Stimulated activated naive CD8-positive, alpha-beta T cell treated with anti-CD3 and anti-CD28 coated beads, Interleukin-15, amount 100 ng/mL, for 72 hours (primary cell): Measurements from ENCODE around the gene MED12.
A peak's percentile ranks its signal among the peaks of the same experiment; 100 is the strongest.

Experiments used
- ATAC-seq: fragments of 150-1000 bp; cut with Tn5 transposase; 2 replicates; pipeline ENCODE4 v1.10.0; 2021; ENCODE audit warnings: mild to moderate bottlenecking, moderate library complexity
- DNase-seq, 2 donors: peaks; one replicate each; pipeline ENCODE4 v3.0.0; 2021 to 2022
- H3K27ac Mint-ChIP-seq, 2 donors: one replicate each; pipeline ENCODE4 v1.8.0; 2022; ENCODE audit warnings: mild to moderate bottlenecking in 2 of 2, mixed read lengths in 2 of 2, moderate library complexity in 2 of 2
- H3K27me3 Mint-ChIP-seq: one replicate; pipeline ENCODE4 v1.8.0; 2022; ENCODE audit warnings: mixed read lengths
- H3K4me1 Mint-ChIP-seq: one replicate; pipeline ENCODE4 v1.8.0; 2022; ENCODE audit warnings: mild to moderate bottlenecking, mixed read lengths
- H3K4me3 Mint-ChIP-seq, 2 donors: one replicate each; pipeline ENCODE4 v1.8.0; 2022; ENCODE audit warnings: mild to moderate bottlenecking in 2 of 2, mixed read lengths in 2 of 2, moderate library complexity in 1 of 2
- H3K9me3 Mint-ChIP-seq, 2 donors: one replicate each; pipeline ENCODE4 v1.8.0; 2022; ENCODE audit warnings: mixed read lengths in 2 of 2

Gene MED12

GRCh38 chrX:71184092-71184491 lies 65.7 kb downstream of the MED12 start:
- Mint-ChIP-seq H3K27me3 (no peaks in the 10 kb centered on the region), H3K4me1 (peaks cover 12% of the 10 kb centered on the region), H3K27ac (no peak overlapping the region), H3K9me3 (no peaks in the 10 kb centered on the region), H3K4me3 (no peak overlapping the region)
- DNase-seq (no peak), ATAC-seq (no peak)

GRCh38 chrX:71184803-71185495 lies 66.6 kb downstream of the MED12 start:
- DNase-seq (no peak), ATAC-seq (no peak)
- no peaks in the 10 kb centered on the region for H3K27me3 Mint-ChIP-seq
- no peak overlapping the region for H3K27ac Mint-ChIP-seq
- no peak overlapping the region for H3K4me3 Mint-ChIP-seq
- H3K4me1 Mint-ChIP-seq, result peaks cover 12% of the 10 kb centered on the region
- H3K9me3 Mint-ChIP-seq, result no peaks in the 10 kb centered on the region

- ATAC-seq (no peak), DNase-seq (no peak)
- Mint-ChIP-seq H3K27me3 (no peaks in the 10 kb centered on the region), H3K9me3 (peaks cover 0 to 4% of the 10 kb centered on the region in 2 donors), H3K27ac (peak overlapping the region in 1 of 2 donors; percentile 60), H3K4me1 (peaks cover 24% of the 10 kb centered on the region), H3K4me3 (peak overlapping the region in 1 of 2 donors; percentile 42)
These were observed 72.9 kb downstream of the MED12 start for GRCh38 chrX:71191248-71191647.
